ENCODE data around the gene FAM174C.

- TF ChIP-seq CTCF (optimal IDR thresholded peaks at IDR 0.05 in 1 of 3, IDR thresholded peaks at IDR 0.05 in 1 of 3, conservative IDR thresholded peaks at IDR 0.05 in 1 of 3; ENCODE audit: extremely low read depth in 1 of 3, insufficient read depth in 2 of 3, low read length in 3 of 3) (no peak), EZH2 (IDR thresholded peaks at IDR 0.05; ENCODE audit: low read length) (no peak)
Observed at GRCh38 chr19:1270854-1271527, 4.3 kb upstream of the FAM174C start.

Measured in keratinocyte (primary cell).